Measurements from ENCODE around the gene RNF14. TPM values are rescaled to one million over a fixed set of nuclear protein-coding genes. Genes with fewer than 3 reads are reported as not detected.

RNF14 gene
- total and polyA plus RNA-seq, 2 of the 8 experiments (the other 6 are each of a cell fraction or from before 2014, with no cell fraction given) = 4.7 to 20.2 TPM

GRCh38 chr5:142020122-142020659 is 51.3 kb downstream of the RNF14 start:
- no peaks in the 10 kb centered on the region for H3K36me3 ChIP-seq (ENCODE audit: control insufficient read depth in 2 of 4, insufficient read depth in 4 of 4, low read length in 3 of 4)
- H4K5ac ChIP-seq (ENCODE audit: insufficient read length, low read depth, low read length) = no peak overlapping the region
- no peak overlapping the region for H3K56ac ChIP-seq (replicated peaks; ENCODE audit: insufficient read length, low read depth, low read length)
- no peak for FAIRE-seq
- peaks cover 2% of the 10 kb centered on the region for H3K23me2 ChIP-seq (ENCODE audit: low read depth, low read length)
- H3K4me3 ChIP-seq (ENCODE audit: extremely low read depth in 1 of 4, insufficient read depth in 2 of 4, low read depth in 3 of 4, low read length in 4 of 4) = no peak overlapping the region
- no peak overlapping the region for H3K9ac ChIP-seq (replicated peaks in 1 of 4; ENCODE audit: extremely low read depth in 1 of 4, low read depth in 3 of 4, low read length in 3 of 4)
- H2AK5ac ChIP-seq (ENCODE audit: low read depth, low read length) = no peak overlapping the region
- no peak overlapping the region for H4K91ac ChIP-seq (replicated peaks; ENCODE audit: insufficient read length, low read length)
- 91% methylated on average over 1 of the region's 1 CpG; no CpG with 5 or more reads in 1 of the 2 experiments for WGBS, 2 experiments (ENCODE audit: extremely low coverage in 1 of 2, insufficient coverage in 1 of 2, insufficient read length in 1 of 2, insufficient replicate concordance in 2 of 2, low coverage in 1 of 2, low lambda C conversion rate in 2 of 2, missing lambda C conversion rate in 1 of 2)
- H3K23ac ChIP-seq (ENCODE audit: insufficient read length) = no peak overlapping the region
- CTCF ChIA-PET (ENCODE audit: partially characterized antibody) = interaction anchor here (0.7 to 3.1 kb wide), 4 partner anchors 8 to 635 kb away, joined by 3 to 10 read pairs (median 4); partner anchors contain the start of gene GNPDA1
- H3K9me3 ChIP-seq (ENCODE audit: insufficient read depth in 2 of 2, low read depth in 1 of 2, low read length in 1 of 2) = peaks cover 0 to 3% of the 10 kb centered on the region in 2 experiments; a peak in 1 of 4 replicates
- no peak overlapping the region for H2BK12ac ChIP-seq (ENCODE audit: low read depth, low read length)
- no peak overlapping the region for H4K8ac ChIP-seq (ENCODE audit: extremely low read depth, insufficient read depth, low read length)
- no peak overlapping the region for H3K14ac ChIP-seq (ENCODE audit: insufficient read length)
- DNase-seq (ENCODE audit: low read depth in 1 of 2, low spot score in 2 of 2) = no peak
- H3K18ac ChIP-seq (ENCODE audit: extremely low read depth, low read length) = no peak overlapping the region
- no peaks in the 10 kb centered on the region for H3K79me2 ChIP-seq (ENCODE audit: control insufficient read depth in 1 of 2, insufficient read depth in 2 of 2, low read length in 2 of 2)
- H2BK20ac ChIP-seq (ENCODE audit: low read length) = no peak overlapping the region
- H3K79me1 ChIP-seq (ENCODE audit: low read depth, low read length) = no peaks in the 10 kb centered on the region
- H4K20me1 ChIP-seq (replicated peaks in 1 of 2; ENCODE audit: control insufficient read depth in 1 of 2, insufficient read depth in 2 of 2, low read length in 2 of 2) = no peaks in the 10 kb centered on the region
- no peak overlapping the region for H2BK120ac ChIP-seq (replicated peaks; ENCODE audit: low read depth, low read length)
- no peak overlapping the region for H3K4ac ChIP-seq (replicated peaks; ENCODE audit: insufficient read length, low read depth, low read length)
- H2BK15ac ChIP-seq (ENCODE audit: low read length) = no peak overlapping the region
- H3K4me2 ChIP-seq (ENCODE audit: insufficient read depth in 1 of 2, low read depth in 2 of 2, low read length in 2 of 2) = no peak overlapping the region
- POLR2A ChIA-PET (ENCODE audit: partially characterized antibody) = interaction anchor here (1.1 to 2.1 kb wide), 2 partner anchors 8 to 16 kb away, joined by 3 to 8 read pairs; partner anchors contain the start of gene GNPDA1
- peaks cover 0 to 3% (median 0%) of the 10 kb centered on the region in 4 experiments; a peak in 1 of 7 replicates for H3K27me3 ChIP-seq (replicated peaks in 1 of 4; ENCODE audit: control insufficient read depth in 3 of 4, extremely low read depth in 1 of 4, insufficient read depth in 3 of 4, low read length in 3 of 4)
- no peak overlapping the region for H2AFZ ChIP-seq (ENCODE audit: low read length)
- TF ChIP-seq TEAD4 (IDR thresholded peaks at IDR 0.05; ENCODE audit: low read depth, low read length) = no peak
- no peak for TF ChIP-seq RBBP5 (IDR thresholded peaks at IDR 0.05; ENCODE audit: borderline replicate concordance, low read depth, low read length)
- no peak for TF ChIP-seq RAD21 (IDR thresholded peaks at IDR 0.05 in 1 of 2, conservative IDR thresholded peaks at IDR 0.05 in 1 of 2; ENCODE audit: low read depth in 2 of 2, low read length in 2 of 2)
- no peak for TF ChIP-seq SIX5 (IDR thresholded peaks at IDR 0.05; ENCODE audit: low read depth, low read length)
- no peak for TF ChIP-seq SIN3A (conservative IDR thresholded peaks at IDR 0.05 in 1 of 2, IDR thresholded peaks at IDR 0.05 in 1 of 2; ENCODE audit: low read depth in 1 of 2, low read length in 2 of 2)
- TF ChIP-seq HDAC2 (IDR thresholded peaks at IDR 0.05; ENCODE audit: borderline replicate concordance in 1 of 2, low read depth in 2 of 2, low read length in 2 of 2) = no peak
- no peak for TF ChIP-seq KDM5A (IDR thresholded peaks at IDR 0.05; ENCODE audit: low read length)
- no peak for TF ChIP-seq TAF1 (IDR thresholded peaks at IDR 0.05; ENCODE audit: low read depth, low read length)
- no peak for TF ChIP-seq TBP (IDR thresholded peaks at IDR 0.05; ENCODE audit: low read depth, low read length)
- no peak for TF ChIP-seq JUND (IDR thresholded peaks at IDR 0.05; ENCODE audit: low read length)
- no peak for TF ChIP-seq SP4 (IDR thresholded peaks at IDR 0.05; ENCODE audit: low read length)
- TF ChIP-seq, protein P1, sequence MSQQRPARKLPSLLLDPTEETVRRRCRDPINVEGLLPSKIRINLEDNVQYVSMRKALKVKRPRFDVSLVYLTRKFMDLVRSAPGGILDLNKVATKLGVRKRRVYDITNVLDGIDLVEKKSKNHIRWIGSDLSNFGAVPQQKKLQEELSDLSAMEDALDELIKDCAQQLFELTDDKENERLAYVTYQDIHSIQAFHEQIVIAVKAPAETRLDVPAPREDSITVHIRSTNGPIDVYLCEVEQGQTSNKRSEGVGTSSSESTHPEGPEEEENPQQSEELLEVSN (IDR thresholded peaks at IDR 0.05) = no peak
- H3K4me1 ChIP-seq (replicated peaks in 1 of 4; ENCODE audit: control insufficient read depth in 3 of 4, insufficient read depth in 4 of 4, low read length in 3 of 4) = no peaks in the 10 kb centered on the region
- no peak overlapping the region for H2BK5ac ChIP-seq (ENCODE audit: low read depth, low read length)
- no peak overlapping the region for H3K27ac ChIP-seq (ENCODE audit: low read depth, low read length)

Measured in H1 (cell line).